NCI-H1694 (cell line): ENCODE results near the gene FAM43A.

Experiments
- DNase-seq: peaks from one replicate; lab custom pipeline; 2025; lab: John Stamatoyannopoulos, UW

FAM43A gene

GRCh38 chr3:194711286-194711685 is 25.6 kb downstream of the FAM43A start:
- DNase-seq: no peak

- DNase-seq: no peak
These were observed 26.2 kb downstream of the FAM43A start for GRCh38 chr3:194711913-194712312.

GRCh38 chr3:194713299-194714136 is 27.8 kb downstream of the FAM43A start:
- DNase-seq: no peak

- no peak for DNase-seq
These were observed 28.4 kb downstream of the FAM43A start for GRCh38 chr3:194714137-194714455.

- DNase-seq: no peak
These were observed 28.9 kb downstream of the FAM43A start for GRCh38 chr3:194714564-194714963.

- no peak for DNase-seq
These were observed 29.5 kb downstream of the FAM43A start for GRCh38 chr3:194715022-194715800.

- no peak for DNase-seq
These were observed 32.4 kb downstream of the FAM43A start for GRCh38 chr3:194718079-194718478.

GRCh38 chr3:194720048-194720447 is 34.4 kb downstream of the FAM43A start:
- DNase-seq: no peak

- no peak for DNase-seq
These were observed 38.3 kb downstream of the FAM43A start for GRCh38 chr3:194723846-194724618.

GRCh38 chr3:194725346-194725745 is 39.7 kb downstream of the FAM43A start:
- no peak for DNase-seq

GRCh38 chr3:194727435-194728128 is 41.9 kb downstream of the FAM43A start:
- DNase-seq: peak; percentile 65

GRCh38 chr3:194728986-194729385 is 43.3 kb downstream of the FAM43A start:
- DNase-seq: no peak

GRCh38 chr3:194730365-194730764 is 44.7 kb downstream of the FAM43A start:
- DNase-seq: no peak

- DNase-seq: no peak
These were observed 45.9 kb downstream of the FAM43A start for GRCh38 chr3:194731506-194732073.

- no peak for DNase-seq
These were observed 46.9 kb downstream of the FAM43A start for GRCh38 chr3:194732617-194733016.

- DNase-seq: no peak
These were observed 50.7 kb downstream of the FAM43A start for GRCh38 chr3:194736277-194736895.

GRCh38 chr3:194736896-194737600 is 51.4 kb downstream of the FAM43A start:
- DNase-seq: no peak
